Measurements from ENCODE around the gene CGREF1.

Gene CGREF1

DNA sequence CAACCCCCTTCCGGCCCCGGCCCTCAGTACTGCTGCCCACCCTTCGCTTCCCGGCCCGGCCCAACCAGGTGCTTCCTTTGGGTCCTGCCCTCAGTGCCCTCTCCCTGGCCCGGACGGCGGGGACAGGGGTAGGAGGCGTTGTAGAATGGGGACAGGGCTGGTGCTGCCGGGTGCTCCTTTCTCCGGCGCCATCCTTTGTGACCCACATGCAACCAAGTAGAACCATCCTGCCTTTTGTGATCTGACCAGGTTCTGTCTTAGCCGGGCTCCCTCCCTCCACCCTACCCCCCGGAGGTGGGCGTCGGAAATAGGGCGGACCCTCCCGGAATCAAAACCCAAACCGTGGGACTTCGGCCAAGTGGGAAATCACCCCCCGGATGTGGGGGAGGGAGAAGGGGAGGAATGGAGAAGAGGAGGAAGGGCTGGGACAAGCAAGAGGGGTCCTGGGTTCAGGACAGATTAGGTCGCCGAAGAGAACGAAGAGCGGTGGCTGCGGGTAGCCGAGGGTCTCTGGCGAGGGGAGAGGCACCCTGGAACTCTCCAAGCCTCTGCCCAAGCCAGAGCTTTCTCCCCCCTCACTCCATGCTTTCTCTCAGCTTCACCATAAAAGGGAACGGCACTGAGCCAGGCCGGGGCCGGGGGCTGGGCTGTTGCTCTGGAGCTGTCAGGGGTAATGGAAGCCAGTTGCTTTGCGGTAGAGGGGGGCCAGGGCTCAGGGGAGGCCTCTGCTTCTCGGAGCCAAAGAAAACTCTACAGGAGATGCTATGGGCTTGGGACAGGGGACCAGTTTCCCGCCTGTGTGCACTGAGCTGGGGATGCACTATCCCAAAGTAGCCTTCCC lies 46.7 kb downstream of the CGREF1 start:
- DNase-seq = no peak

DNA sequence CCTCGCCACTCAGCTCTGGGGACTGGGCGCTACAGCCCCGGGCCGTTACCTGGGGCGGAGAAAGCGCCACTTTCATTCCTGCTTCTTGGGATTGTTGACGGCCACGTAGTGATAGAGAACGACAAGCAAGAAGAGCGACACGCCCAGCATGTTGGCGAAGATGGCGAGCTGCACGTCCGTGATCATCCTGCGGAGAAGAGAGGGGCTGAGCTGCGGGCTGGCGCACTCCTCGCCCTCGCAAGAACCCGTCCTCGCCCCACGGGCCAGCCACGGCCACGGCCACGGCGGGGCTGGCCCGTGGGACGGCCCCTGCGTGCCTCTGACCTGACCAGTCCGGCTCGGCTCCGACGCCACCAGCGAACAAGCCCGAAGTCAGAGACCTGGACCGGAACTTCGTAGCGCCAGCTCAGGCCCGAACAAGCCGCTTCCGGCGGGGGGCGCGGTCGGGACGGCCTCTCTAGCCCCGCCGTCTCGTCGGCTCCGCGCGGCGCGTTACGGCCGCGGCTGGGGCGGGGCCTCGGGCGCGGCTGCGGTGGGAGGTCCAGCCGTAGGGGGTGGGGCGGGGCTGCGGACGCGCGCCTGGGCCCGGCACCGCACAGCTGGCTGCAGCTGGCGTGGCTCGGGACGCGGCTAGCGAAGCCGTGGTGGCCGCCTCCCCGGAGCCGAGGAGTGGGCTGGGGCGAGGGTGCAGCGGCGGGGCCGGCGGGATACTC lies 47.5 kb downstream of the CGREF1 start, which contains the start of gene OST4:
Gene OST4 (minus strand): TSS at position 378 of the 713 bp plus-strand sequence.
- DNase-seq = peak; percentile 68

DNA sequence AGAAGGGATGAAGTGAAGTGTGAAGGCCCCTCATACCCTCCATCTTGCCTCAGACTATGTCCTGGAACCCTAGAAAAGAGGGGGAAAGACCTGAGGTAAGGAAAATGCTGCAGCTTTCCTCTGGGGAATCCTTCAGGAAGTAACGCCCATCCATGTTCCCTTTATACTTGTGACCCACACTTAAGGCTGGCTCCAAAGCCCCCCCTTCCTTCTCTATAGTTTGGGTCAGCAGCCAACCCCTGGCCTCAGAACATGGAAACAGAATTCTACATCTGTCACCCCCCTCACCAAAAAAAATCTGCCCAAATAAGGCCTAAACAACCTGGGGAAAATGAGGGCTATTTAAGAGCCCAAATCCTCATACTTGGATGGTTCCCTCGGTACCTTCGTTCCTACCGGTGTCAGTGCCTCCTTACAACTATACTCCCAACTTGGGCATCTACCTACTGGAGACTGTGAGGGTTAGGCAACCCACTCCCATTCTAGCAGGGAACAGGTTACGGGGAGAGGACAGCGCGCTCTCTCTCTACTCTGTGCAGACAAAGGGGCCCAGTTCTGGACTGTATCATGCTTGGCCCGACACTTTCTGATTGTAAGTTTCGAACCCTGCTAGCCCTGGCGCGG lies 48.2 kb downstream of the CGREF1 start:
- no peak for DNase-seq

DNA sequence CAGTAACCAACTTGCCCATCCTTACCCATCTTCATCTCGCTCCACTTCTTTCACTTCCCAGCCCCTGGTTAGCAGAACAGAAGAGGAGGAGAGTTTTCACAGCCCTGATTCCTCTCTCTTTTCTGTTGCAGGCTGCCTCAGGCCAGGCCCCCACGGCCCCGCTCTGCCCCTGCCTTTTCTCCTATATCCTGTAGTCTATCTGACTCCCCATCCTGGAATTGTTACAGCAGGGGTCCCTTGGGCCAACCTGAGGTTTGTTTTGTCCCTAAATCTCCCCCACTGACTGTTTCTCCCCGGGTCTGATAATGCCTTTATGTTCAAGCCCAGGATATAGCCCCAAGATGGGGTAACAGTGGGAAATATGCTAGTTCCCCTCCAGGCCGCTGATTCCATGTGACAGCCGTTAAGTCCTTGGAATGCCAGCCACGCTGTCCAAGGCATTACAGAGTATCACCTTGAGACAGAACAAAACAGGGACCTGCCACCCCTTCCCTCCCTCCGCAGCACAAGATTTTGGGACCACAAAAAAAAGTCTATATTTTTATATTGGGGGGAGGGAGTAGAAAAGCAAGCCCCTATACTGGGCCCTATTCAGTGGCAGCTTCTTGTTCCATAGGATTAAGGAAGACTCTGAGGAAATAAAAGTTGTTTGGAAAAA lies 48.8 kb downstream of the CGREF1 start:
- DNase-seq = no peak

DNA sequence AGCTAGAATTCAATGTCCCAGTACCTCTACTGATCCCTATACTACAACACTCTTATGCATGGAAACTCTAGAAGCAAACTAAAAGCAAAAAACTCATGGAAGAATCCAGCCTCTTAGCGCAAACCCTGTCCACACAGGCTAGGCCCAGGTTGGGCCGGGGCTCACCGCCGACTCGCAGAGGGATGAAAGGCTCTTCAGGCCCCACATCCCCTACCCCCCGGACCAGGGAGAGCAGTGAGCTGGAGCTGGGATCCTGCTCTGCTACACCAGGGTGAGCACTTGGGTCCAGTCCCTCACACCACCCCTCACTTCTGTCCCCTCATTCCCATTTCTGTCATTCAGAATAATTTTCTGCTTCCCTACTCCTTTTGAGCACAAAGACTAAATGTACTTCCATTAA lies 49.5 kb downstream of the CGREF1 start:
- no peak for DNase-seq

GRCh38 chr2:27067385-27067784 lies 51.5 kb downstream of the CGREF1 start:
- no peak for DNase-seq

DNA sequence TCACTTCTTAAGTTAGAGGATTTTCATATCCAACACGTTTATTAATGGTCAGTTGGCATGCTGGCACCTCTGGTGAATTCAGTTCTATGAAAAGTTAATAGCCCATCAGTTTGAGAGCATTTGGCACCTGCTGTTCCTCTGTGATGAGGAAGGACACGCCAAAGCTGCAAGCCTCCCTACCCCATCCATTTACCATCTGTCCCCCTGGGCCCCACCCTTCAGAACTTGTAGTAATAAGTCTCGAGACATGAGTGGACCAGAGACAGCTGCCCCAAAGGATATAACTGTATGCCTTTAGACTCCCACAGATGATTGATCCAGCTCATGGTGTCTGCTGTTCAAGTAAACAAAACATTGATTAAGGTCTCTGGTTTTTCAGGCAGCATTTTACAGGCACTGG lies 53.8 kb downstream of the CGREF1 start:
- DNase-seq = no peak

DNA sequence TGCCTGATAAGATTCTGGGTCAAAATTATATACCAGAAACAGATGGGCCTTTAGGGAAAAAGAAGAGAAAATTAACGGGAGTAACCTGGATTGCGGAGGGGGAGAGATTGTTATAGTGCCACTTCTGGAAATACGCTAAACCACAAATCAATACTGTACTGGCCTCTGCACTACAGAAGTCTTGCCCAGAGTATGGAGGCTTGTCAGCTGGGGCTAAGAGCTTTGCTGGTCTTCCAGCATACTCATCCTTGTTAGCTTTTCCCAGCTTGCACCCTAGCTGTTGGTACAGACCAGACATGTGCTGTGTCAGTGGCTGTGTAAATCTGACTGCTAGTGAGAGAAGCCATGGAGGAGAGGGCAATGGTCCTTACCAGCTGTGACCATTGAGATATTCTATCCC lies 58.6 kb downstream of the CGREF1 start:
- DNase-seq = no peak

GRCh38 chr2:27059141-27059820 lies 59.6 kb downstream of the CGREF1 start:
- DNase-seq = no peak

- no peak for DNase-seq
Measured at GRCh38 chr2:27058210-27058609, 60.7 kb downstream of the CGREF1 start.

- no peak for DNase-seq
Measured at GRCh38 chr2:27057184-27057583, 61.7 kb downstream of the CGREF1 start.

DNA sequence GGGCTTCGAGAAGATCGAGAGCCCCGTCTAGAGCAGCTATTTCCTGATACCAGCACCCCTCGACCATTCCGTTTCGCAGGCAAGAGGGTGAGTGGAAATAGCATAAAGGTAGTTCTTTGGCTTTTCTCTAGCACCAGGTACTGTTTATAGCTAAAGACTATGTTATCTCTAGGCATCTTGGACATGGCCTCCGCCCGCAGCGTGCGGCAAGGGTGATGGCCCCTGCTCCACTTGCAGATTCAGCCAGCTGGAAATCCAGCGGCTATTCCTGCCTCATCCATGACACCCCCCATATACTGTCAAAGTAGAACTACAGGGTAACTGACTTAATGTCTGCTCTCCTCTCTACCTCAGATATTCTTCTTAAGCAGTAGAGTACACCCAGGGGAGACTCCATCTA lies 64.2 kb downstream of the CGREF1 start:
- no peak for DNase-seq

- DNase-seq = no peak
Measured at GRCh38 chr2:27053776-27054175, 65.2 kb downstream of the CGREF1 start.

DNA sequence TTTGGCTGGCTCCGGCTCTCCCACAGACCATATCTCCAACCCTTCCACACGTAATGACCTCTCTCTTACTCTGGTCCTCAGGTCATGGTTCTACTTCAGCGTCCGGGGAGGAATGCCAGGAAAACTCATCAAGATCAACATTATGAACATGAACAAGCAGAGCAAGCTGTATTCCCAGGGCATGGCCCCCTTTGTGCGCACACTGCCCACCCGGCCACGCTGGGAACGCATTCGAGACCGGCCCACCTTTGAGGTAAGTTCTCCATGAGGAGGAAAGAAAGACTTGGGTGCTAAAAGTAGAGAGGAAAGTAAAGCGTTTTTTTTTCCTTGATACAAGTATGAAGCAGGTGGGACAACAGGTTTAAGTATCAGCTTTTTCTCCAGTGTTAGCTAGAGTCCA lies 65.6 kb downstream of the CGREF1 start:
- no peak for DNase-seq

- DNase-seq = no peak
Measured at GRCh38 chr2:27051902-27052645, 66.9 kb downstream of the CGREF1 start.

GRCh38 chr2:27050996-27051901 lies 67.7 kb downstream of the CGREF1 start, which contains the start of gene AGBL5:
TSS of gene AGBL5 (plus strand) at chr2:27051668. CDS start at chr2:27052959, 1,291 bp downstream.
- DNase-seq = peak; percentile 90

All from GF-D8 (cell line).